Head of caudate nucleus (tissue), 42 donors: ENCODE results near the gene GSK3A.

ENCODE experiments used
- DNase-seq, 42 donors: peaks; one replicate each; pipeline versions ENCODE4 v3.0.0 to v3.0.0-alpha.2; 2020 to 2021; ENCODE audit warnings: mixed read lengths in 7 of 42
- intact Hi-C: fragments of 100-400 bp; cut with DNase I; formaldehyde crosslinking; loops from one replicate; pipeline ENCODE4 v1.15.0; 2022

Gene GSK3A

DNA sequence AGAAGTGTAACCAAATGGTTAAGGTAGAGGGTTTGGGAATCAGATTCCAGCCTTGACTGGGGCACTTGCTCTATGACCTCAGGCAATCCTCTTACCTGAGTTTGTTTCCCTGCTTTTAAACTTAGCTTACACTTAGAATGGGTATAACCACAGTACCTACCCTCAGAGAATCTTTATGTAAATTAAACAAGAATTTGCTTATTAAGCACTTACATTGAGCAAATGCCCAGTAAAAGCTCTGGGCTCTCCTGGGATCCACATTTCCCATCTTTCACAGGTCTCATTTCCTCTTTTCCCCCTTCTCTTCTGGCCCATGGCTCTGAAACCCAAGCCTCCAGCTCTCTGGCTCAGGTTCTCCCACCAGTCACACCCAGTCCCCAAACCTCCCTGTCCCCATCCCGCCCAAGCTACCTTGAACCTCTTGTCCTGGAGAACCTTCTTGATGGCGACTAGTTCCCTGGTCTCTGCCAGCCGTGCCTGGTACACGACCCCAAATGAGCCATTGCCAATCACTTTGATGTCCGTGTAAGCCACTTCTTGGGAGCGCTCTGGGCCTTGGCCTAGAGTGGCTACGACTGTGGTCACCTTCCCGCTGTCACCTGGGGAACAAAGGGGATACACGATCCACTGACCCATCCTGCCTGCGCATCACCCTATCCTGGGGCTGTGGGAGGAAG lies 2.7 kb downstream of the GSK3A start:
- intact Hi-C loops, result loop anchor here (10.0 kb wide), 1 partner anchor 85 kb away; the partner anchor contains the start of gene MEGF8
- no peak for DNase-seq

DNA sequence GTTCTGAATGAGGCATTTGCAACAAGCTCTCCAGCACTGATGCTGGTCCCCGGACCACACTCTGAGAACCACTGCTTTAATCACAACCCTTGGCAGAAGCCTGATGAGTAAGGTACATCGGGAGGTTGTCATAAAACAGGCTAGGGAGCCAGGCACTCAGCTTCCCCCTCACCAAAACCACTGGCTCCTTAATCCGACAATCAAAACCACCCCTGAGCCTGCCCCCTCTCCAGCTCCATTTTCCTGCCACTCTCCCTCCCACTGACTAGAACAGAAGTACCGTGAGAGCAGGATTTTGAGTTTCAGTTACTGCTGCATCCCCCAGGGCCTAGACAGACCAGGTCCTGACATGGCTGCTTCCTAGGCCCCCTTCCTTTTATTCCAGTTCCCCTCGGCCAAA lies 7.2 kb downstream of the GSK3A start:
- intact Hi-C loops, result no loop called here
- DNase-seq, result peak in 16 of 42 donors; percentile 24 to 71 (median 52)

DNA sequence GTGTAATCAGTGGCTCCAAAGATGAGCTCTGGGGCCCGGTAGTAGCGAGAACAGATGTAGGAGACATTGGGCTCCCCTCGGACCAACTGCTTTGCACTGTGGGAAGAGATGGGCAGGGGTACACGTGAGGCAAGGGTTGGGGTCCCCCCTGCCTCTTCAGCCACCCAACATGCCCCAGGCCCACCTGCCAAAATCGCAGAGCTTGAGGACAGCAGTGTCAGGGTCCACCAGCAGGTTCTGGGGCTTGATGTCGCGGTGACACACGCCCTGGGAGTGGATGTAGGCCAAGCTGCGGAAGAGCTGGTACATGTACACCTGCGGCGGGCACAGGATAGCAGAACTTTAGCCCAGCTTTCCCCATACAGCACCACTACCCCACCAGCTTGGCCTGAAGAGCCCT lies 8.0 kb downstream of the GSK3A start:
- DNase-seq, result no peak
- intact Hi-C loops, result no loop called here

DNA sequence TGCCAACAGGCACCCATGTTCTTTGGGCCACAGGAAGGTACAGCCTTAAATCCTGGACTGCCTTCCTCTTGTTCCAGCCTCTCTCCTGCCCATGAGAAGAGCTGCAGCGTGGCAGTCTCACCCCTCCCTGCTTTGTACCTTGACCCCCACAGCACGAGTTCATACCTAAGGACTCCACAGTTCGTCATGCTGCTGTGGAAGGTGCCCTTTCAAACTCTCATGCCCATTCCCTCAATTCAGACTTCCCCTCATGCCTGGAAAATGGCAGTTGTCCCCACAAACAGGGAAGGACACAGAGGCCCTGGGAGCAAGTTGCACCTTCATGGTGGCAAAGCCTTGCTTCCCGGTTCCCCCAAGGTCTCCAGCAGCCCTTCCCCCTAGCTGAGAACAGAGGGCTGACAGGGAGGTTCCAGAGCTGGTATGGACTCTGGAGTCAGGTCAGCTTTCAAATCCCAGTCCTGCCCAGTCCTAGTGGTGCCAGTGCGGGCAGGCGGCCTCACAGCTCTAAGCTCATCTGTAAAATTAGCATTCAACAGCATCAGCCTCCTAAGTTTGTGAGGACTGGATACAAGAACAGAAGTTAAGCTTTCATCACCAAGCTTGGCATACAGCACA lies 8.6 kb downstream of the GSK3A start:
- no peak for DNase-seq
- intact Hi-C loops, result no loop called here

DNA sequence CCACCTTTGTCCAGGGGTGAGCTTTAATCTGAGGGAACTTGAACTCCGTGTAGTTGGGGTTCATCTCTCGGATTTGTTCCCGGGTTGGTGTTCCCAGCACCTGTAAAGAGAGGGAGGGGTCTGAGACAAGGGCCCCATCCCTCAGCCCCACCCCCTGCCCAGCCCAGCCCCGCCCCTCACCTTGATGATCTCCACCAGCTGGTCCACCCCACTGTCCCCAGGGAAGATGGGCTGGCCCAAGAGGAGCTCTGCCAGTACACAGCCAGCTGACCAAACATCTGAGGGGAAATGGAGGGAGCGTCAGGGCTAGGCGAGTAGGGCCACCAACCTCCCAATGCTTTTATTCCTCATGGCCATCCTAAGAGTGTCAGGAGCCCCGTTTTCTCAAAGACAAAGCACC lies 9.3 kb downstream of the GSK3A start:
- DNase-seq, result no peak
- intact Hi-C loops, result no loop called here

DNA sequence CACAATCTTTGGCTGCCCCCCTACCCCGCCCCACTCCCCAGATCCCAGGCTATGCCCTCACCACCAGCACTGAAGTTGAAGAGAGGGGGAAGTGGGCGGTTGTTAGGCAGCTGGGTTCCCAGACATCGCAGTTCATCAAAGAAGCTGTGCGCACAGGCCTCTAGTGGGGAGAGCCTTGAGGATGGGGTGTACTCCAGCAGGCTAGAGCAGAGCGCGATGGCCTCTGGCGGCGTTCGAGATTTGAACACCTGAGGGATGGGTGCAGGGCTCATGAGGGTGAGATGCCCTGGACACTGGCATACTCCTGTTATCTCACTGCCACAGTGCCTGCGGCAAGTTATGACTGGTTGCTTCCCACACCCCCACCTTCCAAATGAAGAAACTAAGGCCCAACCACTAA lies 10.0 kb downstream of the GSK3A start:
- DNase-seq, result no peak

DNA sequence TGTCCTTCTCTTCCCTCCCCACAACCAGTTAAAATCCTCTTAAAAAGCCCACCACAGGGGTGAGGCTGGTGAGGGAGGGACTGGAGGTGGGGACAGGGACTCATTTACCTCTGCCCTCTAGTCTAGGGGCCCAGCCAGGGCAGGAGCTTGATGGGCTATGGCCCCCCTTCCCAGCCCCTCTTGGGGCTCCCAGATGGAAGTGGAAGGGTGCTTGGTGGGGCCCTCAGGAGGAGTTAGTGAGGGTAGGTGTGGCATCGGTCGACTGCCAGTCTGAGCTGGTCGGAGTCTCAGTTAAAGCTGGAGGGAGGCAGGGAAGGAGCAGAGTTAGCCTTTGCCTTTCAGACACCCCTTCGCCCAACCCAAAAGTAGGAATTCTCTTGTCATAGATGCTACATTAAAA lies 11.8 kb downstream of the GSK3A start:
- DNase-seq, result no peak
- intact Hi-C loops, result no loop called here

More for the DNA sequence above, 10.0 kb downstream of the GSK3A start:
- intact Hi-C loops, result no loop called here

DNA sequence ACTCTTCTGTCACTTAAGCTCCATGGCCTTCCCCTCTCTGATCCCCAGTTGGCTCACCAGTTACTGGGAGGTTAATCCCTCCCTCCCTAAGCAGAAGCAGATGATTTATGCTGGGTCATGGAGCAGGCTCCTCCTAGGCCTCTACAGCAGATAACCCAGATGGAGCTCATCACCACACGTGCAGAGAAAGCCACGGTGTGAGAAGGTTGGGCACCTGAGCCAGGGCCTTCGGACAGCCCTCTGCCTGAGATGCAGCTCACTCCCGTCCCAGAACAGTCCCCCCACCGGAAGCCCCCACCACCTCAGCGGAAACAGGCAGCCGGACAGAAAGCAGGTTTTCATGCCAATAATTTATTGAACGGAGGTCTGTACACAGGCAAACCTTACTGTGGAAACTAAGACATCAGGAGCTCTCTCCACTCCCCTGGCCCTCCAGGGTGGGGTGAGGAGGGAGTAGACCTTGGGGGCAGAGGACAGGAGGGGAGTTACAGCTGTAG lies 12.5 kb downstream of the GSK3A start:
- intact Hi-C loops, result no loop called here
- no peak for DNase-seq

DNA sequence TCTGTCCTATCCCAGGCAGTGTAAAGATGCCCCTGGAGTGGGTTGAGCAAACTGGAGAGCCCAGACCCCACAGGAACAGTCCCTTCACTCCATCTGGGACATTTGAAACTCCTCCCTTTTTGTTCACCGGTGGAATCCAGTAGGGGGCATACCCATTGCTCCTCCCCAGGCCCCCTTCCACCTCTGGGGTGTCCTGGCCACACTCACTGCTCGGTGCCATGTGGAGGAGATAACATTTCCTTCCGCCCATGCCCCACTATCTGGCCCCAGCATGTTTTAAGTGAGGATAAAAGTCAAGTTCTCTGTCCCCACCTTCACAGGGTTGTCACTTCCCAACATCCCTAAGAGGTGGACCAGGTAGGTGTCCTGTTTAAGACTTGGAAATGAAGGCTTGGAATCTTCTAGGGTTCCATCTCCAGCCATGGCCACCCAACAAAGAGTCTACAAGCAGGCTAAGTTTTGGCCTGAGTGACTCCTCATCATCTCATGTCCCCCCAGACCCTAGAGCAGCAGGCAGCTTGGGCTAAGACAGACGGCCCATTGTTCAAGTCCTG lies 13.0 kb downstream of the GSK3A start:
- intact Hi-C loops, result no loop called here
- no peak for DNase-seq

DNA sequence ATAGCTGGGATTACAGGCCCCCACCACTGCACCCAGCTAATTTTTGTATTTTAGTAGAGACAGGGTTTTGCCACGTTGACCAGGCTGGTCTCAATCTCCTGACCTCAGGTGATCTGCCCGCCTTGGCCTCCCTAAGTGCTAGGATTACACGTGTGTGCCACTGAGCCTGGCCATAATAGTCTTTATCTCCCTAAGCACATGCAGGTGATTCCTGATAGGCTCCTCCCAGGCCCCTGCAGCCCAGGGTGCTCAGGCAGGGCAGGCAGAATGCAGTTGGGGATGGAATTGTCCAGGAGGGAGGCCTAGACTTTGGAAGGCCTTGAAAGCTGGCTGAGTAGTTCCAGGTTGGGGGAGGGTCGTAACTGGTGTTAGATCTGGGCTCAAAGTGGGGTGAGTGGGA lies 13.8 kb downstream of the GSK3A start:
- no peak for DNase-seq
- intact Hi-C loops, result no loop called here

DNA sequence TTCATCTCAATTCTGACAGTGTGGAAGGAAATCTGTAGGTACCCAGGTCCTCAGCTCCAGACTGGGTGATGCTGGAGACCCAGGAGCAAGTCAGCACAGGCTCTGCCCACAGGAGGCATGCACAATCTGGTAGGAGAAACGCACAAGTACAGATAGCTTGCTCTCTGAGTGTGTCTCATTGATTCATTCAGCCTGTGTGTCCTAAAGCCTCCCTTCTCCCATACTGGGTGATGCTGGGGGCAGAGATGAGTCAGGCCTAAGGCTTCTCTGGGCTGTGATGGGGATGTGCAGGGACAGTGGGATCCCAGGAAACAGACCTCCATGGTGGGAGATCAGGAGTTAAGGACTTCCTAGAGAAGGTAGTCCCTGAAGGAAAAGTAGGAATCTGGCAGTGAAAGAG lies 15.5 kb downstream of the GSK3A start:
- DNase-seq, result no peak
- intact Hi-C loops, result no loop called here

DNA sequence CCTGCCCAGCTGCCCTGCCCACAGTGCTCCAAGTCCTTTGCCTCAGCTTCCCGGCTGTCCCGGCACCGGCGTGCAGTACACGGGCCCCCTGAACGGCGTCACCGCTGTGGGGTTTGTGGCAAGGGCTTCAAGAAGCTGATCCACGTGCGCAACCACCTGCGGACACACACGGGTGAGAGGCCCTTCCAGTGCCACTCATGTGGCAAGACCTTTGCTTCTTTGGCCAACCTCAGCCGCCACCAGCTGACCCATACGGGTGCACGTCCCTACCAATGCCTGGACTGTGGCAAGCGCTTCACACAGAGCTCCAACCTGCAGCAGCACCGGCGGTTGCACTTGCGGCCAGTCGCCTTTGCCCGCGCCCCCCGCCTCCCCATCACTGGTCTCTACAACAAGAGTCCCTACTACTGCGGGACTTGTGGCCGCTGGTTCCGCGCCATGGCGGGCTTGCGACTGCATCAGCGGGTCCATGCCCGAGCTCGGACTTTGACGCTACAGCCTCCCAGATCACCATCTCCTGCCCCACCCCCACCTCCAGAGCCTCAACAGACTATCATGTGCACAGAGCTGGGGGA lies 16.6 kb downstream of the GSK3A start:
- intact Hi-C loops, result no loop called here
- no peak for DNase-seq

DNA sequence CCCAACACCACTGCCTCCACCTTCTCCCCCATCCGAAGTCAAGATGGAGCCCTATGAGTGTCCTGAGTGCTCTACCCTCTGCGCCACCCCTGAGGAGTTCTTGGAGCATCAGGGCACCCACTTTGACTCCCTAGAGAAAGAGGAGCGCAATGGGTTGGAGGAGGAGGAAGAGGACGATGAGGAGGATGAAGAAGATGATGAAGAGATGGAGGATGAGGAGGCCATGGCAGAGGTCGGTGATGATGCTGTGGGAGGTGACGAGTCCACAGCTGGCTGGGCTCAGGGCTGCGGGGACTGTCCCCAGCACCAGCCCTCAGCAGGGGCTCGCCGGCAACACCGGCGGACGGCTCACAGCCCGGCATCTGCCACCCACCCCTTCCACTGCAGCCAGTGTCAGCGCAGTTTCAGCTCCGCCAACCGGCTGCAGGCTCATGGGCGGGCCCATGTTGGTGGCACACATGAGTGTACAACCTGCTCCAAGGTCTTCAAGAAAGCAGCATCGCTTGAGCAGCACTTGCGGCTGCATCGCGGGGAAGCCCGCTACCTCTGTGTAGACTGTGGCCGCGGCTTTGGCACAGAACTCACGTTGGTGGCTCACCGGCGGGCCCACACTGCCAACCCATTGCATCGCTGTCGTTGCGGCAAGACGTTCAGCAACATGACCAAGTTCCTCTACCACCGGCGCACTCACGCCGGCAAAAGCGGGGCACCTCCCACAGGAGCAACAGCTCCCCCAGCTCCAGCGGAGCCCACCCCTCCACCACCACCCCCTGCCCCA lies 17.3 kb downstream of the GSK3A start:
- intact Hi-C loops, result no loop called here
- no peak for DNase-seq

DNA sequence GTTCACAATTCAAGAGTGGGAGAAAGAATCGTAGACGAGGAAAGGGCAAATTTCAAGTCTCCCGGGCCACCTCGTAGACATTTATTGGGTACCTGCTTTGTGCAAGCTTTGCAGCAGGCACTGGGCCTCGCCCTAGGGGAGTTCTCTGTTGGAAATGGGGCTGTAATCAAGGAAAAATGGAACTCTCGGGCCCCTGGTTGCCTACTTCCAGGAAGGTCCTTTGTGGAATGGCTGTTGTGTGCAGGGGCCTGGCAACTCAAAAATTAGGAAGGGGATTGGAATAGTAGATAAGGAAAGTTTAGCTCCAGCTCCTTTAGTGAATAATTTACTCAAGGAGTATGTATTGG lies 21.7 kb downstream of the GSK3A start:
- no peak for DNase-seq
- intact Hi-C loops, result no loop called here

DNA sequence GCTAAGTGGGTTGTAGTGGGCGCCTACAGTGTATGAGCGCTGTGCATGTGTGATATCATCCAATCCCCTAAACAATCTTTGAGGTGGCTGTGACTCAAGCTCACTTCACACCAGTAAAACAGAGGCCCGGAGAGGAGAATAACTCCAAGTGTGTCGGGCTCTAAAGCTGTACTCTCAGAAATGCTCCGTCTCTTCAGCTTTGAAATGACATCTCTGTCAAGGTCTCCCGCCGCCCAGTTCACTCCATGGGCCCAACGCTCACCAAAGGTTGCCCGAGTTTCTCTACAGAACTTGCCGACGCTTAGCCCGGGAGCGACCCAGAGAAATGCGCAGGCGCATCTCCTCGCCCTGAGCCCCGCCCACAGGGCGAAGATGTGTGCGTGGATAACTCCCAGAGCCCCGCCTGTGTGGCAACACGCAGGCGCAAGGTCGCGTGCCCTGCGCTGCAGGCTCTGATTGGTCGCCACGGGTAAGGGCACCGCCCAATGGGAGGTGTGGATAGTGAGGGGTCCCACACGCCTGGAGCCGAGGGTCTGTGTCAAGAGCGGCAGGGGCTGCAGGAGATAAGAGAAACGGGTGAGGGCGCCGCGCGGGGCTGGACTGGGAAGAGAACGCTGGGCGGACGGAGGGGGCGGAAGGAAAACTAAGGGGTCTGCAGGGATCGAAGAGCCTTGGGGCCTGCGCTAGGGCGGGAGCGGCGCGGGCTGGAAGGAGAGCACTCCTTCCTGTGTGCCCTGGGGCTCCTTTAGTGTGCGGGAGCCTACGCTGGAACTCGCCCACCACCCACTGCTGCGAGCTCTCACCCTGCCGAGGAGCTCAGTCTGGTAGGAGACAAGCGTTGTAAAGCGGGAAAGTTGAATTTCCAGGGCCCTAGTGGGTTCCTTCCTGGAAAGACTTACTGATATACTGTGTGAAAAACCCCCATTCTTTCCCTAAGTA lies 22.3 kb downstream of the GSK3A start, which contains the start of gene ZNF526:
TSS of gene ZNF526 (plus strand) at position 501 of the 939 bp plus-strand sequence. CDS start 4,092 bp downstream, outside the sequence.
- DNase-seq, result peak; percentile 92 to 99 (median 97)
- intact Hi-C loops, result no loop called here

DNA sequence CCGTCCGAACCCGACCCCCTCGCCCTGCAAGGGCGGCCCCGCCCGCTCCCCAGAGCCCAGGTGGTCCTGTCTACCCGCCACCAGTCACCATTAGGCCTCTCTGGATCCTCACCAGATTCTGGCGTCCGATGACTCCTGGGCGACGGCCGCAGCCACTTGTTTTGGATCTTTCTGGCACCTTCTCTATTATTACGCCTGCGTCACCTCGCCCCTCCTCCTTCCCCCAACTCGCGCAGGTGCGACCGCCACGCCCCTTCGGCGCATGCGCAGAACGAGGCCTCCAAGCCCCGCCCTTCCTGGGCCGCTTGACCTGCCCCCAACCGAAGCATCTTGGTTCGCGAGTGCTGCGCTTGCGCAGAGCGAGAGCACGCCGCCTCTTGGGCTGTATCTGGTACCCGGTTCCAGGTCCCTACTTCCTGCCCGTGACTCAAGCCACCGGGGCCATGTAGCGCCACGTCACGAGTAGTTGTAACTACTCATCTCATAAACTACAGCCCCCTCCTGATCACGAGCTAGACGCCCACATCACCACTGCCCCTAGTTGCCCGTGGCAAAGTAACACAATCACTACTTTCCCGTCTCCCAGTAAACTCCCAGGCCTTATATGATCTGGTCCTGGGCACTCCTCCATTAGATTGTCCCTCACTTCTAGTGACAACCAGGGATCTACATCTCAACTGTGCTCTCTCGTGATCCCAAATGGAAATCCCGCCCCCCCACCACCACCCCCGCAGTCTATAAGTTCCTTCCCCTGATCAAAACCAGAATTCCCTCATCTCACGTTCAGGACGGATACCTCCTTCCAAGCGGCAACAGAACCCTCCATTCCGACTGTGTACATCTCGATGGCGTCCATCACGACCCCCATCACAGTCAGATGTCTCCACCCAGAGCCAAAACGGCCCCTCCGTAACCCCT lies 24.6 kb downstream of the GSK3A start, which contains the start of gene DEDD2:
TSS of gene DEDD2 (minus strand) at position 158 of the 918 bp plus-strand sequence. CDS start 670 bp downstream, outside the sequence.
- DNase-seq, result peak; percentile 89 to 99 (median 96)
- intact Hi-C loops, result no loop called here
